Colonic mucosa (tissue), 4 donors: ENCODE measurements around the gene AMH. TPM values are rescaled to one million over a fixed set of nuclear protein-coding genes. Genes with fewer than 3 reads are reported as not detected.
A peak's percentile ranks its signal among the peaks of the same experiment; 100 is the strongest.

Source experiments
- DNase-seq: peaks from one replicate; pipeline ENCODE4 v3.0.0-alpha.2; 2020
- H3K27ac ChIP-seq: fragments of 200-600 bp; one replicate; pipeline ENCODE4 v1.8.0; 2021
- H3K27me3 ChIP-seq: fragments of 200-600 bp; one replicate; pipeline ENCODE4 v1.8.0; 2021
- H3K36me3 ChIP-seq: fragments of 200-600 bp; one replicate; pipeline ENCODE4 v1.8.0; 2021
- H3K4me1 ChIP-seq: fragments of 200-600 bp; one replicate; pipeline ENCODE4 v1.8.0; 2021; ENCODE audit warnings: mild to moderate bottlenecking
- H3K4me3 ChIP-seq: fragments of 200-600 bp; one replicate; pipeline ENCODE4 v1.8.0; 2021
- H3K9ac ChIP-seq, 2 donors: one replicate each; pipeline ENCODE4 v1.7.0; 2013; ENCODE audit warnings: control low read depth in 2 of 2, low read depth in 2 of 2, low read length in 2 of 2
- H3K9me3 ChIP-seq: fragments of 200-600 bp; one replicate; pipeline ENCODE4 v1.8.0; 2021
- intact Hi-C: fragments of 100-400 bp; cut with DNase I; formaldehyde crosslinking; loops from one replicate; pipeline ENCODE4 v1.14.1; 2022
- total RNA-seq, 2 donors: library from RNA; stranded (reverse); fragmentation: NEBNext Ultra II Directional in 1 of 2; extraction: Animal tissue kit (Norgen Biotek cat#: 25700) in 1 of 2; gene quantifications; one replicate each; pipeline ENCODE4 v1.2.1, GENCODE V29; 2021
- TF ChIP-seq, protein P1 (sequence below): fragments of 200-600 bp; IDR thresholded peaks from one replicate; pipeline ENCODE4 v1.8.0; 2022; ENCODE audit warnings: antibody characterized with exemption, mild to moderate bottlenecking
- donor health status: healthy.
- donor health status: DM: no; HTN: no; CAD: no.
- donor health status: DM: no; HTN: no; CAD: no.

The AMH gene
- total RNA-seq, 2 donors from 2014 or later: 0.90 to 5.1 TPM

DNA sequence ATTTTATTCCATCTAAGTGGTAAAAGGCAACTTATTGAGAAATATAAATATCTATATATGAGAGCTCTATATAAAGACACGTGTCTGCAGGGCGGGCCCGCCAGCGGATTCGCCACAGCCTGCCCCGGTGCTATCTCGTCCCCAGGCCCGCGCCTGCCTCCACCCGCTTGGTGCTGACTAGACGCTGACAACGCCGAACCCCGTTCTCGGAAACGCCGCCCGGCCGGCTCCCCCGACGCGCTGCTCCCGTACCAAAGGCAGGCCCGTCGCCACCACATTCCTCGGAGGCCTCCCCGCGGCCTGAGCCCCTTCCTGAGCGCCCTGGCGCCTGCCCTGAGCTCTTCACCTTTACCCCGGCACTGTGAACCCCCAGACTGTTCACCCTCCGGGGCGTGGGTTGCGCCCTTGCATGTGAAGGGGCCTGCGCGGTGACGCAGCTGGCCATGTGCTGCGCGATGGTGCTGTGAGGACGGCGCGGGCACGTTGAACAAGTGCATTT, 19.0 kb upstream of the AMH start:
- H3K9ac ChIP-seq: no peak overlapping the region
- TF ChIP-seq, protein P1, sequence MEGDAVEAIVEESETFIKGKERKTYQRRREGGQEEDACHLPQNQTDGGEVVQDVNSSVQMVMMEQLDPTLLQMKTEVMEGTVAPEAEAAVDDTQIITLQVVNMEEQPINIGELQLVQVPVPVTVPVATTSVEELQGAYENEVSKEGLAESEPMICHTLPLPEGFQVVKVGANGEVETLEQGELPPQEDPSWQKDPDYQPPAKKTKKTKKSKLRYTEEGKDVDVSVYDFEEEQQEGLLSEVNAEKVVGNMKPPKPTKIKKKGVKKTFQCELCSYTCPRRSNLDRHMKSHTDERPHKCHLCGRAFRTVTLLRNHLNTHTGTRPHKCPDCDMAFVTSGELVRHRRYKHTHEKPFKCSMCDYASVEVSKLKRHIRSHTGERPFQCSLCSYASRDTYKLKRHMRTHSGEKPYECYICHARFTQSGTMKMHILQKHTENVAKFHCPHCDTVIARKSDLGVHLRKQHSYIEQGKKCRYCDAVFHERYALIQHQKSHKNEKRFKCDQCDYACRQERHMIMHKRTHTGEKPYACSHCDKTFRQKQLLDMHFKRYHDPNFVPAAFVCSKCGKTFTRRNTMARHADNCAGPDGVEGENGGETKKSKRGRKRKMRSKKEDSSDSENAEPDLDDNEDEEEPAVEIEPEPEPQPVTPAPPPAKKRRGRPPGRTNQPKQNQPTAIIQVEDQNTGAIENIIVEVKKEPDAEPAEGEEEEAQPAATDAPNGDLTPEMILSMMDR: no peak
- DNase-seq: no peak
- intact Hi-C loops: loop anchor here (10.0 kb wide), 1 partner anchor 65 kb away; the partner anchor contains the start of gene DOT1L
- H3K4me3 ChIP-seq: no peak overlapping the region
- no peak overlapping the region for H3K27ac ChIP-seq
- H3K27me3 ChIP-seq: no peaks in the 10 kb centered on the region
- no peaks in the 10 kb centered on the region for H3K9me3 ChIP-seq
- H3K4me1 ChIP-seq: peaks cover 7% of the 10 kb centered on the region
- peaks cover 4% of the 10 kb centered on the region for H3K36me3 ChIP-seq

DNA sequence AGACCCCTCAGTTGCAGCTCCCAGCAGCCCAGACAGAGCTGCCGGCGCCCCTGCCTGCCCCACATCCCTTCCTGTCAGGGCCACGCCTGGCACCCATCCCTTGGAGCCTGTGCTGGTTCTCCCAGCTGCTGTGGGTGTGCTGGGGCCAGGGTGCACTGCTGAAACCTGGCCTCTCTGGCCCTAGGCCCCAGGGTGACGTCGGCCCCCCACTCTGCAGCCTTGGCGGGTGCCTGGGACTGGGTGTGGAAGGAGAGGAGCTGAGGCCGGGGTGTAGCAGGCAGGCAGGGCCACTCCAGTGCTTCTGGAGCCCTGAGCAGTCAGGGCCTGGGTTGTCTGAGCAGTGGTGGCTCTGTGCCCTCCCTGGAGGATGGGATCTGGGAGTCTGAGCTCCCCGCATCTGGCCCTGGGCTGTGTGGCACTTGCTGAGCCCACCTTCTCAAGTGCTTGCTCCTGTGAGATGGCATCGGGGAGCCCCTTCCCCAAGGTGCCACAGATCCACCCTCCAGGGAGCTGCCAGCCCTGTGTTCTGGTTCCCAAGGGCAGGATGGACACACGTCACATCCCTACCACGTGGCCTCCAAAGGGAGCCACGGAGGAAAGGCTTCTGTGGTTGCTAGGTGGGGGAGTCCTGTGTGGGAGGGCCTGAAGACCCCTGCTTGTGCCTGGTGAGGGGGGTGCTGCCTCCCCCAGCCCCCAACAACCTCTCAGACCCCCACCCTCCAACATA, 18.2 kb upstream of the AMH start:
- TF ChIP-seq, protein P1: no peak
- H3K9me3 ChIP-seq: no peaks in the 10 kb centered on the region
- H3K4me3 ChIP-seq: no peak overlapping the region
- intact Hi-C loops: loop anchor here (10.0 kb wide), 1 partner anchor 66 kb away; the partner anchor contains the start of gene DOT1L
- DNase-seq: no peak
- peak overlapping the region in 1 of 2 donors; percentile 5 for H3K9ac ChIP-seq
- H3K4me1 ChIP-seq: peaks cover 8% of the 10 kb centered on the region
- peaks cover 4% of the 10 kb centered on the region for H3K36me3 ChIP-seq
- no peaks in the 10 kb centered on the region for H3K27me3 ChIP-seq
- H3K27ac ChIP-seq: no peak overlapping the region

DNA sequence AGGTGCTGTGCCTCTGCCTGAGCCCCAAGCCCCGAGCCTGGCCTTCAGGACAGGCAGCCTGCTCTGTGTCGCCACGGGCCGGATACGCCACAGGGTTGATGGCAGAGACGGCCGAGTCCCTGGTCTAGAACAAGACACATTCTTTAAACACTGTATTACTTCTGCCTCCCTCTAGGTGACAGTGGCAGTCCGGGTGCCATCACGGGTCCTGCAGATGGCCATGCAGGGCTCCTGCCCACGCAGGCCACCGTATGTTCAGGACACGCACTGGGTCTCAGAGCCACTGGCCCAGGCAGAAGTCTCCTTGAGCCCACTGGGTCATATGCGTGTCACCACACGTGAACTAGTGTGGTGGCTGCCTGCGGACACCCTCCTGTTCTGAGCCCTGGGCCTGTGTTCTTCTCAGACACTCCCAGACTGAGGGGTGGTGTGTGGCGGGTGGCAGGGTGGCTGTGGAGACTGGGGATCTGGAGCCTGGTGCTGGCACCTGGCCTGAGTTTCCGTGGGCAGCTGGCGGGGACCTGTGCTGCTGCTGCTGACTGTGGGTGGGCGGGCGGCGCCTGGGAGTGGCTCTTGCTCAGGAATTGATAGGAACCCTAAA, 17.4 kb upstream of the AMH start:
- Histone ChIP-seq H3K36me3 (peaks cover 4% of the 10 kb centered on the region), H3K9ac (no peak overlapping the region), H3K4me1 (peaks cover 8% of the 10 kb centered on the region), H3K4me3 (no peak overlapping the region), H3K27me3 (no peaks in the 10 kb centered on the region), H3K27ac (no peak overlapping the region), H3K9me3 (no peaks in the 10 kb centered on the region)
- intact Hi-C loops: loop anchor here (10.0 kb wide), 1 partner anchor 67 kb away; the partner anchor contains the start of gene DOT1L
- DNase-seq: no peak
- TF ChIP-seq, protein P1: no peak

DNA sequence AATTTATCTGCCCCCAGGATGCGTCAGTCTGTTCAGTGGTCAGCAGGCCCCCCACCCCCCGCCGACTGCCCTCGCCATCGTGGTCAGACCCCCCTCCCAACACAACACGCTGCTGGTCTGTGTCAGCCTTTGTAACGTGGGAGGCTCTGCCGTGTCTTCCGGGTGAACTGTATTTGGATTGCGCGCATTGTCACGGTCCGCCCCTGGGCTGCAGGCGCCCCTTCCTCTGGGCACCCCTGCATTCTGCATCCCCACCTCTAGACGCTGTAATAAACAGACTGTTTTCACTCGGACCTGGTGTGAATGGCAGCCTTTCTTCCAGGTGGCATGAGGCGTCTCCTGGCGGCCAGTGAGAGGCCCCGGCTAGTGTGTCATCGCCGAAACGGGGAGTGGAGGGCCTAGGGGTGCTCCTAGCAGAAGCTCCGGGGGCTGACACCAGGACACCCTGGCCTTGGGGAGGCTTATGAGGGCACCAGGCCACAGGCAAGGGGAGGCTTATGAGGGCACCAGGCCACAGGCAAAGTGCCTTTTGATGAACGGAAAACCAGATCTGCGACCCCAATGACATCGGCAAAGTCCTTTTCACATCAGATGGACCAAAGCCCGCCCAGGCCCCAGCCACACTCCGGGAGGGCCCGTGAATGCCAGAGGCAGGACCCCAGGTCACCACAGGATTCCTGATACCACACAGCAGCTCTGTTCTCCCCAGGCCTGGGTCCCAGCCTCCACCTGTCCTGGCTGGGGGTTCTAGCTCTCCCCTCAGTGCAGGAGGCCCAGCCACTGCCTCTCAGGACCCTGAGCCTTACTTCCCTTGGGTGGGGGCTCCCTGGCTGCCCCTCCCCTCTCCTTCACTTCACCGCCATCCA, 16.6 kb upstream of the AMH start:
- intact Hi-C loops: loop anchor here (10.0 kb wide), 1 partner anchor 68 kb away; the partner anchor contains the start of gene DOT1L
- Histone ChIP-seq H3K4me1 (peaks cover 11% of the 10 kb centered on the region), H3K9me3 (no peaks in the 10 kb centered on the region), H3K36me3 (peaks cover 4% of the 10 kb centered on the region), H3K9ac (no peak overlapping the region), H3K27me3 (no peaks in the 10 kb centered on the region), H3K27ac (no peak overlapping the region), H3K4me3 (no peak overlapping the region)
- TF ChIP-seq, protein P1: no peak
- no peak for DNase-seq
